ENCODE results near the gene TMC3. TPM values are rescaled to one million over a fixed set of nuclear protein-coding genes. Genes with fewer than 3 reads are reported as not detected.
A peak's percentile ranks its signal among the peaks of the same experiment; 100 is the strongest.

The TMC3 gene
- total RNA-seq, 4 donors from 2014 or later: 0.16 to 0.81 (median 0.36) TPM

DNA sequence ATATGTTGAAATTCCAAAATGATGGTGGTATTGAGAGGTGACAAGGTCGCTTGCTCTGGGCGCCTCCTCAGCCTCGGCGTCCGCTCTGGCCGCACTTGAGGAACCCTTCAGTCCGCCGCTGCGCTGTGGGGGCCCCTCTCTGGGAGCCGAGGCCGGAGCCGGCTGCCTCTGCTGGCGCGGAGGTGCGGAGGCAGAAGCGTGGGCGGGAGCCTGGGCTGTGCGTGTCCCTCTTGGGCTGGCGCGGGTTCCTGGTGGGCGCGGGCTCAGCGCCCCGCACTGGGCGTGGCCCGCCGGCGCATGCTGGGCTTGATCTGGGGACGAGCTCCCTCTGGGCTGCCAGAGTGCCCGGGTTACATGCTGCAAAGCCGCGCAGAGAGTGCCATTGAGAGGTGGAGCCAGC is 39.8 kb upstream of the TMC3 start:
- 80% methylated on average over 1 of the region's 32 CpGs; no CpG with 5 or more reads in 1 of the 2 donors for WGBS, 2 donors (ENCODE audit: low coverage in 1 of 2)
- Histone ChIP-seq H3K27me3 (peaks cover 13% of the 10 kb centered on the region), H3K27ac (no peak overlapping the region), H3K36me3 (no peaks in the 10 kb centered on the region), H3K4me3 (no peak overlapping the region), H3K9me3 (no peaks in the 10 kb centered on the region), H3K4me1 (peaks cover 0 to 15% (median 0%) of the 10 kb centered on the region in 3 donors)
- TF ChIP-seq, protein P1, sequence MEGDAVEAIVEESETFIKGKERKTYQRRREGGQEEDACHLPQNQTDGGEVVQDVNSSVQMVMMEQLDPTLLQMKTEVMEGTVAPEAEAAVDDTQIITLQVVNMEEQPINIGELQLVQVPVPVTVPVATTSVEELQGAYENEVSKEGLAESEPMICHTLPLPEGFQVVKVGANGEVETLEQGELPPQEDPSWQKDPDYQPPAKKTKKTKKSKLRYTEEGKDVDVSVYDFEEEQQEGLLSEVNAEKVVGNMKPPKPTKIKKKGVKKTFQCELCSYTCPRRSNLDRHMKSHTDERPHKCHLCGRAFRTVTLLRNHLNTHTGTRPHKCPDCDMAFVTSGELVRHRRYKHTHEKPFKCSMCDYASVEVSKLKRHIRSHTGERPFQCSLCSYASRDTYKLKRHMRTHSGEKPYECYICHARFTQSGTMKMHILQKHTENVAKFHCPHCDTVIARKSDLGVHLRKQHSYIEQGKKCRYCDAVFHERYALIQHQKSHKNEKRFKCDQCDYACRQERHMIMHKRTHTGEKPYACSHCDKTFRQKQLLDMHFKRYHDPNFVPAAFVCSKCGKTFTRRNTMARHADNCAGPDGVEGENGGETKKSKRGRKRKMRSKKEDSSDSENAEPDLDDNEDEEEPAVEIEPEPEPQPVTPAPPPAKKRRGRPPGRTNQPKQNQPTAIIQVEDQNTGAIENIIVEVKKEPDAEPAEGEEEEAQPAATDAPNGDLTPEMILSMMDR (IDR thresholded peaks at IDR 0.05): no peak
- TF ChIP-seq POLR2A (IDR thresholded peaks at IDR 0.05) (no peak), POLR2AphosphoS5 (IDR thresholded peaks at IDR 0.05) (no peak), EP300 (IDR thresholded peaks at IDR 0.05) (no peak)
- ATAC-seq: no peak

DNA sequence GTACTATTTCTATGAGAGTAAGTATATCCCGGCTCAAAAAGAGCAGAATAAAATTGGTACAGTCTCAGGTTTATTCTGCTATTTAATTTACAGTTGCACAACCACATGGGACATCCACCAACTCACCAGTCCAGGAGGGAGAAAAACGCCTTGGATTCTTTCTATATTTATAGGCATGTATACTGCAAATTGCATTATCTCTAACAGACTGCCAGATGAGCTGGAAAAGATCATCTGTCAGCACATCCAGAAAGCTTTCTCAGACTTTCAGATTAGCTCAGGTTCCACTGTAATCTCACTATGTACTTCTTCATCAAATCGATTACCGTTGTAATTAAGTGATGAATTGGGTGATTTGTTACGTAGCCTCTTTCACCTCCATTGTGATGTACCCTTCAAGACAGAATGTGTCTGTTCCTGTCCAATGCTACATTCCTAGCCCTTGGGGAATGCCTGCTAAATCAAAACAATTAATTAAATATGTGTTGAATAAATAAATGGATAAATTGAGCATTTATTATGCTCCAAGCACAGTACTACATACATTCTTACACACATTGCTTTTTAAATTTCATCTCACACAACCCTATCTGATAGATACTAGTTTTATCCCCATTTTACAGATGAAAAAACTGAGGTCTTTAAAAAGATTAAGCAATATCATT is 38.1 kb upstream of the TMC3 start:
- H3K27ac ChIP-seq: no peak overlapping the region
- TF ChIP-seq POLR2AphosphoS5 (IDR thresholded peaks at IDR 0.05): no peak
- TF ChIP-seq, protein P1 (IDR thresholded peaks at IDR 0.05): no peak
- WGBS, 2 donors (ENCODE audit: low coverage in 1 of 2): 71 to 78% methylated on average over 5 of the region's 5 CpGs
- H3K4me1 ChIP-seq: peaks cover 0 to 15% (median 0%) of the 10 kb centered on the region in 3 donors
- H3K36me3 ChIP-seq: no peaks in the 10 kb centered on the region
- peaks cover 21% of the 10 kb centered on the region for H3K27me3 ChIP-seq
- H3K4me3 ChIP-seq: no peak overlapping the region
- H3K9me3 ChIP-seq: no peaks in the 10 kb centered on the region
- ATAC-seq: no peak

DNA sequence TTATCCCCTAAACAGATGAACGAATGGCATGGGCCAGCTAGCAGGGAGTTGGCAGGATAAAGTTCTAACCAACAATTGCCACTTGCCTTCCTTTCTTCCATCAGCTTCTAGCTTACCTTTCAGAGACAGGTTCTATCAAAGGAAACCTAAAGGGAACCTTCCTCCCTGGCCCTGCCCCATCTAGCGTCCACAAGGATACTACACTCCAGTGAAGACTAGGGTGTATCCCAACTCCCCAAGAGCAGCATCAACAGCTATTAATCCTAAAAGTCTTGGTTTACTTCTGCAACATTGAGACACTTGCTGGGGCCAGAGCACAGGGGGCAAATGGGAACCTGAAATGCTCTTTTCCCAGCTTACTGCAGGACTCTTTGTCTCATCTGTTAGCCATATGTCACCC is 37.0 kb upstream of the TMC3 start:
- Histone ChIP-seq H3K36me3 (no peaks in the 10 kb centered on the region), H3K27me3 (peaks cover 21% of the 10 kb centered on the region), H3K27ac (no peak overlapping the region), H3K9me3 (no peaks in the 10 kb centered on the region), H3K4me1 (peaks cover 0 to 15% (median 0%) of the 10 kb centered on the region in 3 donors), H3K4me3 (no peak overlapping the region)
- ATAC-seq: no peak
- 67 to 88% methylated on average over 2 of the region's 2 CpGs for WGBS, 2 donors (ENCODE audit: low coverage in 1 of 2)
- TF ChIP-seq, protein P1 (IDR thresholded peaks at IDR 0.05): no peak

DNA sequence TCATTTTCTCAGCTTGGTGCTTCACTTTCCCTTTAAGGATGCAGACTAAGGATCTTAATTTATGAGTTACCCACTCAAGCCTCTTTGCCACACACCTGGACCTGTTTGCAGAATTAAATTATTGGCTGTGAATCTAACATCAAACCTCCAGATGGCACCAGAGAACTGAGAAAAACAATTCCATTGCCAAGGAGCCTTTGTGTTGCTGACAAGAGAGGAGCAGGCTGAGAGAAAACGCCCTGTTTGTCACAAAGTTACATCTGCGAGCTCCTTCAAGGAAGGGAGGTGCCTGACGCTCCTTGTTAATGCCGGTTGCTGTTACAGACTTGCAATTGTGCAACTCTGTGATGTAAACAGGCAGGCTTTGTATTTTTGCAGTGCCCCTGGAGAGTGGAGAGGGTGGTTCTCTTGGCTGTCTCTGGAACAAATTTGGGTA is 36.3 kb upstream of the TMC3 start:
- WGBS, 2 donors (ENCODE audit: low coverage in 1 of 2): 4% methylated on average over 4 of the region's 4 CpGs; no CpG with 5 or more reads in 1 of the 2 donors
- H3K27ac ChIP-seq: no peak overlapping the region
- no peaks in the 10 kb centered on the region for H3K9me3 ChIP-seq
- peaks cover 21% of the 10 kb centered on the region for H3K27me3 ChIP-seq
- no peaks in the 10 kb centered on the region for H3K36me3 ChIP-seq
- peak; percentile 92 for ATAC-seq
- TF ChIP-seq, protein P1 (IDR thresholded peaks at IDR 0.05): peak in 3 of 4 experiments; percentile 42 to 52 (median 47)
- TF ChIP-seq EP300 (IDR thresholded peaks at IDR 0.05) (no peak), POLR2AphosphoS5 (IDR thresholded peaks at IDR 0.05) (peak; percentile 17)
- peaks cover 0 to 15% (median 0%) of the 10 kb centered on the region in 3 donors for H3K4me1 ChIP-seq
- H3K4me3 ChIP-seq: no peak overlapping the region

DNA sequence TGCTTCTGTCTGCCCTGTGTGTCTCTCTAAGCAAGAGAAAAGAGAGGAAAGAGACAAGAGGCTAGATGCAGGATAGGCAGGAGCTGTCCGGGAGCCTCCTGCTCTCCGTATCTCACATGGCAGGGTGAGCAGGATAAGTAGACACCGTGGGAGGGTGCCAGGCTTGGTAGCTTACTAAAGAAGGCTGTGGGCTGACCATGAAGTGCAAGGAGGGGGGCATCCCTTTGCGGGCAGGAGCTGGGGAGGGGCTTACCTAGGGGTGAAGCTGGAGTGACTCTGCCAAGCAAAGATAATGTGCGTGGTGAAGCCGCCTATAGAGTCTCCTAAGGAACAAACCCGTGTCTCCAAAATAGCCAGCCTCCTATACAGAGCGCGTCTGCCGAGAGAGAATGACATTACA is 33.7 kb upstream of the TMC3 start:
- Histone ChIP-seq H3K4me1 (peaks cover 0 to 15% (median 0%) of the 10 kb centered on the region in 3 donors), H3K27ac (no peak overlapping the region), H3K9me3 (no peaks in the 10 kb centered on the region), H3K27me3 (peaks cover 16% of the 10 kb centered on the region), H3K36me3 (no peaks in the 10 kb centered on the region), H3K4me3 (no peak overlapping the region)
- 48% methylated on average over 9 of the region's 10 CpGs; no CpG with 5 or more reads in 1 of the 2 donors for WGBS, 2 donors (ENCODE audit: low coverage in 1 of 2)
- ATAC-seq: no peak
- TF ChIP-seq POLR2AphosphoS5 (IDR thresholded peaks at IDR 0.05) (no peak), EP300 (IDR thresholded peaks at IDR 0.05) (no peak), POLR2A (IDR thresholded peaks at IDR 0.05) (no peak)
- TF ChIP-seq, protein P1 (IDR thresholded peaks at IDR 0.05): no peak
